ENCODE results near the gene HAUS7. TPM values are rescaled to one million over a fixed set of nuclear protein-coding genes. Genes with fewer than 3 reads are reported as not detected.

The HAUS7 gene
- total RNA-seq, 6 donors from 2014 or later: 3.7 to 61.8 (median 23.0) TPM

- ATAC-seq (ENCODE audit: low FRiP score in 2 of 2): no peak
- Histone ChIP-seq H3K36me3 (peaks cover 0 to 31% (median 13%) of the 10 kb centered on the region in 4 donors), H3K4me3 (no peak overlapping the region), H3K4me1 (no peaks in the 10 kb centered on the region), H3K27me3 (peaks cover 0 to 6% (median 0%) of the 10 kb centered on the region in 4 donors), H3K27ac (no peak overlapping the region), H3K9me3 (no peaks in the 10 kb centered on the region)
- DNase-seq: no peak
- WGBS, 2 donors: 87% methylated on average over 12 of the region's 12 CpGs; no CpG with 5 or more reads in 1 of the 2 donors
- TF ChIP-seq CTCF (IDR thresholded peaks at IDR 0.05) (no peak), EP300 (IDR thresholded peaks at IDR 0.05) (no peak), POLR2A (IDR thresholded peaks at IDR 0.05) (no peak)
Observed at GRCh38 chrX:153456161-153456560, 14.2 kb downstream of the HAUS7 start.

- Histone ChIP-seq H3K27ac (no peak overlapping the region), H3K27me3 (peaks cover 0 to 6% (median 0%) of the 10 kb centered on the region in 4 donors), H3K4me1 (no peaks in the 10 kb centered on the region), H3K9me3 (no peaks in the 10 kb centered on the region), H3K4me3 (no peak overlapping the region), H3K36me3 (peaks cover 0 to 37% (median 15%) of the 10 kb centered on the region in 4 donors)
- TF ChIP-seq EP300 (IDR thresholded peaks at IDR 0.05) (no peak), POLR2A (IDR thresholded peaks at IDR 0.05) (no peak), CTCF (IDR thresholded peaks at IDR 0.05) (no peak), POLR2AphosphoS5 (IDR thresholded peaks at IDR 0.05) (no peak)
- ATAC-seq (ENCODE audit: low FRiP score in 2 of 2) (no peak), DNase-seq (no peak)
- WGBS, 2 donors: 86% methylated on average over 16 of the region's 16 CpGs; no CpG with 5 or more reads in 1 of the 2 donors
Observed at GRCh38 chrX:153455571-153455970, 14.8 kb downstream of the HAUS7 start.

GRCh38 chrX:153454901-153455550 is 15.3 kb downstream of the HAUS7 start:
- Histone ChIP-seq H3K36me3 (peaks cover 0 to 37% (median 15%) of the 10 kb centered on the region in 4 donors), H3K4me1 (no peaks in the 10 kb centered on the region), H3K4me3 (no peak overlapping the region), H3K27me3 (peaks cover 0 to 6% (median 0%) of the 10 kb centered on the region in 4 donors), H3K27ac (no peak overlapping the region), H3K9me3 (no peaks in the 10 kb centered on the region)
- WGBS, 2 donors: 91 to 93% methylated on average over 10 to 15 of the region's 16 CpGs
- TF ChIP-seq CTCF (IDR thresholded peaks at IDR 0.05) (no peak), POLR2AphosphoS5 (IDR thresholded peaks at IDR 0.05) (no peak), EP300 (IDR thresholded peaks at IDR 0.05) (no peak), POLR2A (IDR thresholded peaks at IDR 0.05) (no peak)
- no peak for DNase-seq
- no peak for ATAC-seq (ENCODE audit: low FRiP score in 2 of 2)

GRCh38 chrX:153450949-153451277 is 19.5 kb downstream of the HAUS7 start:
- WGBS, 2 donors: 90 to 98% methylated on average over 7 to 8 of the region's 8 CpGs
- DNase-seq: no peak

More at GRCh38 chrX:153450949-153451277, 19.5 kb downstream of the HAUS7 start:
- Histone ChIP-seq H3K27me3 (no peaks in the 10 kb centered on the region), H3K36me3 (peaks cover 0 to 30% (median 12%) of the 10 kb centered on the region in 4 donors), H3K9me3 (no peaks in the 10 kb centered on the region), H3K4me1 (no peaks in the 10 kb centered on the region), H3K27ac (no peak overlapping the region), H3K4me3 (no peak overlapping the region)
- no peak for ATAC-seq (ENCODE audit: low FRiP score in 2 of 2)
- TF ChIP-seq CTCF (IDR thresholded peaks at IDR 0.05) (no peak), POLR2A (IDR thresholded peaks at IDR 0.05) (no peak), EP300 (IDR thresholded peaks at IDR 0.05) (no peak), POLR2AphosphoS5 (IDR thresholded peaks at IDR 0.05) (no peak)
